NT2/D1 (cell line): ENCODE measurements around the gene ADARB2.
"Not testable (repeated sequence)": the region's sequence is repeated elsewhere in the genome, so short reads cannot be mapped to it uniquely, and the experiment has no call there.

Experiments
- DNase-seq: peaks from one replicate; pipeline ENCODE4 v3.0.0-alpha.2; 2011; ENCODE audit warnings: low read depth, low spot score
- H3K27me3 ChIP-seq: 2 replicates; pipeline ENCODE4 v1.6.0; 2011; ENCODE audit warnings: mild to moderate bottlenecking; ENCODE audit not compliant: insufficient read length, insufficient read depth
- H3K36me3 ChIP-seq: 2 replicates; pipeline ENCODE4 v1.6.1; 2011; ENCODE audit warnings: mild to moderate bottlenecking, low read length, mixed read lengths; ENCODE audit not compliant: insufficient read depth, insufficient read length
- H3K4me1 ChIP-seq: 2 replicates; pipeline ENCODE4 v1.5.1; 2011; ENCODE audit not compliant: insufficient read depth, insufficient read length
- H3K4me3 ChIP-seq: 2 replicates; pipeline ENCODE4 v1.5.1; 2011; ENCODE audit warnings: low read depth; ENCODE audit not compliant: insufficient read length
- H3K9ac ChIP-seq: 2 replicates; pipeline ENCODE4 v1.6.0; 2011; ENCODE audit warnings: low read depth; ENCODE audit not compliant: insufficient read length
- H3K9me3 ChIP-seq: 2 replicates; pipeline ENCODE4 v1.5.1; 2011; ENCODE audit warnings: mild to moderate bottlenecking, low read length; ENCODE audit not compliant: insufficient read depth
- SUZ12 ChIP-seq: IDR thresholded peaks from 2 replicates; pipeline ENCODE4 v1.6.1; 2011; ENCODE audit not compliant: insufficient read length, insufficient read depth; ENCODE audit errors: extremely low read depth
- YY1 ChIP-seq: IDR thresholded peaks from 2 replicates; pipeline ENCODE4 v1.6.1; 2011; ENCODE audit not compliant: insufficient read length, insufficient read depth
- ZNF274 ChIP-seq: IDR thresholded peaks from 2 replicates; pipeline ENCODE4 v1.6.1; 2011; ENCODE audit warnings: mild to moderate bottlenecking, low read depth, low read length

Gene ADARB2

DNA sequence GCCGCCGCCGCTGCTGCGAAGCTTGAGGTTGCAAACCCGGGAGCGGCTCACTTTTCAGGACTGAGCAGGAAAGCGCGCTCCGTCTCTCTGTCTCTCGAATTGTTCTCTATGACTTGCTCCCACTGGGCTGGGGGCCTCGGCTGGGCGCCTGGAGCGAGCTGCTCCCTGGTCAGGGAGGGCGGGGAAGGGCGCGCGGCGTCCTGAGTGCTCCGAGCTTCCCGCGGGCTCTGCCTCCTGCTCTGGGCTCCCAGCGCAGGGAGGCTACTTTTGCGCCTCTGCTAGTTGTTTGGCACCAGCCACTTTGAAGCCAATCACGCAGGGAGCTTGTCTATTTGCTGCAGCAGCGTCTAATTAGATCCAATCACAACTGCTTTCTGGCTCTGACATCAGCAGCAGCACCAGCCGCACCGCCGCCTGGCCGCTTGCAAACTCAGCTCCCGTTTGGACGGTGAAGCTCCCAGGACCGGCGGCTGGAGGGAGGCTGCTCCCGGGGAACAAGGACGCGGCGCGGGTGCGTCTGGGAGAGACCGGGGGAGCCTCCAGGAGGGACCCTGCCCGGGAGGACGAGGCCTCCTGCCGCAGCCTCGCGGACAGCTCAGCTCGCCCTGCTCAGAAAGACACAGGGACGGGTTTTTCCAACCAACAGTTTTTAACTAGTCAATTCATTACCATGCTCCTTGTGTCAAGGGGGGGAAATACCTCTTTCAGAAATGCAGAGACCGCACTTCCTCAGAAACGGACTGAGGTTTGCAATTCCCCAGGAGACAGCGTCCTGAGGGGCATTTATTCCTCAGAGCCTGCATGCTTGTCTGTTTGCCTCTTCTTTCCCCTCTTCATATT is at the start of gene ADARB2:
TSS of gene ADARB2 (minus strand) at position 304 of the 840 bp plus-strand sequence.
- Histone ChIP-seq H3K36me3 (no peaks in the 10 kb centered on the region), H3K27me3 (peaks cover 32% of the 10 kb centered on the region), H3K4me1 (no peaks in the 10 kb centered on the region), H3K9ac (peak within 1 kb of the TSS; percentile 46), H3K9me3 (no peaks in the 10 kb centered on the region), H3K4me3 (peak within 1 kb of the TSS; percentile 42)
- DNase-seq, result peak; percentile 74
- TF ChIP-seq ZNF274 (no peak), SUZ12 (no peak), YY1 (no peak)

DNA sequence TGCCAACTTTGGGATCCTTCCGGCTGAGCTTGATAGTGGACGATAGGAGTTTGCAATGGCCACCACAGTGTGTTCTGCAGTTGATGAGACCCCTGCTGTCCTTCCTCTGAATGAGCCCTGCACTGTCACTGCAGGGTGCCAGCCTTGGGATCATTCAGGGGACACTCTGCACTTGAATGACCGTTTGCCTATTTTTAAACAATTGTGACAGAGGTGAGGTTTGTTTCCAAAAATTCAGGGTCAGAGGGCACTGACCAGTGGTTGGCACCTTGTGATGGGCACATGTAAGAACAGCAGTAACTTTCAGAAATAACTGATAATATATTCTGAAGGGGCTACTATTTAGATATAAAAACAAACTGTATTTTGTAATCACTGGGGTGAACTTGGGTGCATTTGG is 48.5 kb upstream of the ADARB2 start:
- Histone ChIP-seq H3K27me3 (no peaks in the 10 kb centered on the region), H3K4me3 (no peak overlapping the region), H3K36me3 (no peaks in the 10 kb centered on the region), H3K9ac (no peak overlapping the region), H3K4me1 (no peaks in the 10 kb centered on the region), H3K9me3 (no peaks in the 10 kb centered on the region)
- TF ChIP-seq YY1 (no peak), ZNF274 (no peak)
- no peak for DNase-seq

DNA sequence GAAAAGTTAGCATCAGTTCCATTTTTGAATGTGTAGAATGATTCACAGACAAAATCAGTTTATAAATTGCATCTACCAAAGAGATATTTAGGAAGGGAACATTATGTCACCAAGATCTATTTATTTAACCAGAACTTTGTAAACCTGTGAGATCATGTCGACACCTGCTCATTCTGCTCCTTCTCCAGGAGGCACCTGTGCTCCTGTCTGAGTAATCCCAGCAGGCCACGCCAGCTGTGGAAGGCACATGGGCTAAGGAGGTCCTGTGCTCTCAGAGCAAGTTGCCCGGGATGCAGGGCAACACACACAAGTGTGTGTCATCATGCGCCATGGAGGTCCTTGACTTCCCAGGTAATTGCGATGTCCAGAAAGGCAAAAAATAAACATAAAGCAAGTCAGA is 45.5 kb upstream of the ADARB2 start:
- H3K36me3 ChIP-seq, result no peaks in the 10 kb centered on the region
- no peak overlapping the region for H3K4me3 ChIP-seq
- TF ChIP-seq SUZ12 (no peak), ZNF274 (no peak), YY1 (no peak)
- H3K27me3 ChIP-seq, result no peaks in the 10 kb centered on the region
- no peak overlapping the region for H3K9ac ChIP-seq
- H3K9me3 ChIP-seq, result peaks cover 12% of the 10 kb centered on the region; the same call in 1 of the 2 replicates
- no peak for DNase-seq
- H3K4me1 ChIP-seq, result no peaks in the 10 kb centered on the region

DNA sequence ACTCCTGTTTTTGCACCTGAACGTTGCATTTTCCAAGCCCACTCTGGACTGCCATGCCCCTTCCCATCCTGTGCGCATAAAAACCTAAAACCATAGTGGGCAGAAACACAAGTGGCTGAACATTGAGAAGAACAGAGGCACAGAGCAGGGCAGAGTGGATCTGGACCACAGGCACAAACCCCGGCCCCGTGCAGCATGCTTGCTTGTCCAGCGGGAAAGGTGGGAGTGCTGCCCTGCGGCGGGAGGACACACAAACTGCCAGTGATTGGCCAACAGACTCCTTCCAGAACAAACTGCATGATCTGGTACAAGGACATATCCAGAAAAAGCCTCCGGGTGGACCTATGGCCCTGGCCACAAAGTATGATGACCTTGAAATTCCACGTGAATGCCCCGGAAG is 42.5 kb upstream of the ADARB2 start:
- Histone ChIP-seq H3K27me3 (no peaks in the 10 kb centered on the region), H3K4me1 (no peaks in the 10 kb centered on the region), H3K36me3 (no peaks in the 10 kb centered on the region), H3K9ac (no peak overlapping the region), H3K9me3 (peaks cover 12% of the 10 kb centered on the region; the same call in 1 of the 2 replicates), H3K4me3 (no peak overlapping the region)
- no peak for DNase-seq
- TF ChIP-seq ZNF274 (no peak), YY1 (no peak), SUZ12 (no peak)

DNA sequence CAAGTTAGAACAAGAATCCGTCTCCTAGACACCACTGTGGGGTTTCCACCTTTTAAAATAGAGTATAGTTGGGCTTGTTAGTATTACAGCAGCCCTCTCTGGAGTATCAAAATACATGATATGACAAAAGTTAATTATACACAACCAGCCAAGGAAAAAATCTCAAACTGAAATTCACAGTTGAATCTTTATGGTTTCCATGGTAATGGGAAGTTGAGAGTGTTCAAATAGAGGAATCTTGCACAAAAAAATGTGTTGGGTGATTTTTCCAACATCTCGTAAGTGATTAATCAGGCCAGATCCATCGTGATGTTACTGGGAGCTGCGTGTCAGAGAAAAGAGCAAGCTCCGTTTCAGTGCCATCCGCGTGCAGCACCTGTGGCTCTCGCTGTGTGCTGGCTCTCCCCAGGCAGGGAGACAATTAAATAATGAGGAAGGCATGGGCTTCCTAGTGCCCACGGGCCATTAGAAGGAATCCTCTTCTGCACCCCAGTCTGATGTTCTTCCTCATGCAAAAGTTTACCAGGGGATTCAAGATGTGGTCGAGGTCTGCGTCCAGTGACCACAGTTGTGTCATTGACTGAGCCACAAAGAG is 41.1 kb upstream of the ADARB2 start:
- Histone ChIP-seq H3K36me3 (no peaks in the 10 kb centered on the region), H3K27me3 (no peaks in the 10 kb centered on the region), H3K4me1 (no peaks in the 10 kb centered on the region), H3K9me3 (peaks cover 12% of the 10 kb centered on the region; the same call in 1 of the 2 replicates), H3K4me3 (no peak overlapping the region), H3K9ac (no peak overlapping the region)
- no peak for DNase-seq
- no peak for TF ChIP-seq ZNF274
- no peak for TF ChIP-seq SUZ12
- no peak for TF ChIP-seq YY1

- Histone ChIP-seq H3K9me3 (peaks cover 12% of the 10 kb centered on the region; the same call in 1 of the 2 replicates), H3K36me3 (no peaks in the 10 kb centered on the region), H3K4me1 (no peaks in the 10 kb centered on the region), H3K27me3 (no peaks in the 10 kb centered on the region), H3K4me3 (no peak overlapping the region), H3K9ac (no peak overlapping the region)
- DNase-seq, result no peak
- TF ChIP-seq SUZ12 (no peak), YY1 (no peak), ZNF274 (no peak)
These were observed 38.9 kb upstream of the ADARB2 start for GRCh38 chr10:1776127-1776662.

DNA sequence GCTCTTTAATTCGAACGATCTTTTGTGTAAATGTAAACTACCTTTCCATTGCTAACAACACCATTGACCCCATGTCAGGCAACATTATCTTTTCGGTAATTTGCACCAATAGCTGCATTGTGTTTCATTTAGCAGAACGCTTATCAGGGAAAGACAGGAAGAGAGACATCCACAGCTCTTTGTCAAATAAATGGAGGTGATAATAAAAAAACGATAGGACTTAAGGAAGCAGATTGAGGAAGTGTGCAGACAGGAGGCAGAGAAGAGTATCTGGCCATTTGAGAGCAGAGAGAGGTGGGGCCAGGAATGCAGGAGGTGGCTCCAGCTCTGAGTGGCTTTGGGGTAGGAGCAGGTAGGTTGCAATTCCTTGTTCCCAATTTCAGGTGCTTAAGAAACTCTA is 37.5 kb upstream of the ADARB2 start:
- peaks cover 12% of the 10 kb centered on the region; the same call in 1 of the 2 replicates for H3K9me3 ChIP-seq
- DNase-seq, result peak; percentile 46
- H3K36me3 ChIP-seq, result no peaks in the 10 kb centered on the region
- no peak overlapping the region for H3K4me3 ChIP-seq
- H3K27me3 ChIP-seq, result no peaks in the 10 kb centered on the region
- TF ChIP-seq ZNF274, result no peak
- no peak for TF ChIP-seq YY1
- no peak for TF ChIP-seq SUZ12
- H3K9ac ChIP-seq, result no peak overlapping the region
- no peaks in the 10 kb centered on the region for H3K4me1 ChIP-seq

DNA sequence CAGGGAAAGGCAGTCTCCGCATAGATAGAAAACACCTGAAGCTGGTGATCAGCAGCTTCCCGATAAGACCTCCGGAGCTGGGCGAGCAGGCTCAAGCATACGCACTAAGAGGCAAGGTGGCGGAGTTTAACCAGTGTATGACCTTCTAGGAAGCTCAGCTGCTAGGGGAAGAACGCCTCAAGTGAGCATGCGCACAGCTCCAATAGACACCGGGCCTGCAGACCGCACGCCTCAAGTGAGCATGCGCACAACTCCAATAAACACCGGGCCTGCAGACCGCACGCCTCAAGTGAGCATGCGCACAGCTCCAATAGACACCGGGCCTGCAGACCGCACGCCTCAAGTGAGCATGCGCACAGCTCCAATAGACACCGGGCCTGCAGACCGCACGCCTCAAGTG is 35.9 kb upstream of the ADARB2 start:
- H3K36me3 ChIP-seq, H3K9ac ChIP-seq, DNase-seq, H3K4me3 ChIP-seq, H3K9me3 ChIP-seq, H3K27me3 ChIP-seq, H3K4me1 ChIP-seq: not testable (repeated sequence)
